Measurements from ENCODE around the gene CRYGB. TPM values are rescaled to one million over a fixed set of nuclear protein-coding genes. Genes with fewer than 3 reads are reported as not detected.

Gene CRYGB
- total and polyA plus RNA-seq, 10 of the 15 experiments (the other 5 are each of a cell fraction or from before 2014, with no cell fraction given), result not detected

DNA sequence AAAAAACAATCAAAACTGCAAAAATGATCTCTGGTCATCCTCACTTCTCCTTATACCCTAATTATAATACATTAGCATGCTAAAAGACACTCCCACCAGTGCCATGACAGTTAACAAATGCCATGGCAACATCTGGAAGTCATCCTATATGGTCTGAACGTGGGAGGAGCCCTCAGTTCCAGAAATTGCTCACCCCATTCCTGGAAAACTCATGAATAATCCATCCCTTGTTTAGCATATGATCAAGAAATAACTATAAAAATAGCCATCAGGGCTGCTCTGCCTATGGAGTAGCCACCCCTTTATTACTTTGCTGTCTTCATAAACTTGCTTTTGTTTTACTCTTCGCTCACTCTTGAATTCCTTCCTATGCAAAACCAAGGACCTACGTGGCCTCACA, 49.6 kb upstream of the CRYGB start (continued):
- TF ChIP-seq SKIL (IDR thresholded peaks at IDR 0.05; ENCODE audit: low read depth, poor library complexity, severe bottlenecking) (no peak), SIX5 (IDR thresholded peaks at IDR 0.05; ENCODE audit: low read depth, low read length, severe bottlenecking) (no peak)

DNA sequence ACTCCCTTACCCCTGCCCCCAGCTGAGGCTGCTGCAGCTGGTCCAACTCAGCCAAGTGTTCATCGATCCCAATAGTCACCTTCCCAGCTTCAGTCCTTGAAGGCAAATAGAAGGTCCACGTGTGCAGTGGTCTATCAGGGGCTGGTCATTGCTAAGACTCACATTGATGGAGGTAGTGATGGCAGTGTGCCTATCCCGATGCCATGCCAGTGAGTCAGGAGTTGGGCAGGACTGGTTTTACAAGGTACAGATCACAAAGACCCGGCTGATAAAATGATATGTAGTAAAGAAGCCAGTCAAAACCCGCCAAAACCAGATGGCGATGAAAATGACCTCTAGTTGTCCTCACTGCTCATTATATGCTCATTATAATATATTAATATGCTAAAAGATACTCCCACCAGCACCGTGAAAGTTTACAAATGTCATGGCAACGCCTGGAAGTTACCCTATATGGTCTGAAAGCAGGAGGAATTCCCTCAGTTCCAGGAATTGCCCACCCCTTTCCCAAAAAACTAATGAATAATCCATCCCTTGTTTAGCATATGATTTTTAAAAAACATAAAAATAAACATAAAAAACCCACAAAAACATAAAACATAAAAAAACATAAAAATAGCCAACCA, 46.8 kb upstream of the CRYGB start:
- Histone ChIP-seq H3K9ac (ENCODE audit: control insufficient read depth, insufficient read depth, low read length) (no peak overlapping the region), H3K4me3 (no peak overlapping the region), H4K20me1 (ENCODE audit: control insufficient read depth, insufficient read depth) (no peaks in the 10 kb centered on the region), H3K79me2 (ENCODE audit: control insufficient read depth, insufficient read depth, low read length) (no peaks in the 10 kb centered on the region), H2AFZ (ENCODE audit: control insufficient read depth, low read depth, low read length) (no peak overlapping the region), H3K9me3 (replicated peaks; ENCODE audit: control insufficient read depth, insufficient read depth, low read length) (no peaks in the 10 kb centered on the region), H3K36me3 (ENCODE audit: control insufficient read depth in 2 of 2, insufficient read depth in 2 of 2, low read length in 1 of 2) (no peaks in the 10 kb centered on the region), H3K27me3 (replicated peaks in 1 of 2; ENCODE audit: control insufficient read depth in 2 of 2, insufficient read depth in 2 of 2, low read length in 1 of 2) (no peaks in the 10 kb centered on the region), H3K4me2 (ENCODE audit: control insufficient read depth, insufficient read depth) (no peak overlapping the region), H3K4me1 (ENCODE audit: control insufficient read depth, insufficient read depth, low read length) (no peaks in the 10 kb centered on the region), H3K27ac (ENCODE audit: control insufficient read depth, insufficient read depth) (no peak overlapping the region)
- WGBS (ENCODE audit: insufficient coverage, insufficient replicate concordance, low lambda C conversion rate, missing lambda C conversion rate), result 42% methylated on average over 8 of the region's 8 CpGs
- BruUV-seq (replicated peaks), result no TSS peak
- in situ Hi-C loops (cut with MboI) (loop anchor here (25.0 kb wide), 1 partner anchor 1020 kb away; no protein-coding TSS in a partner anchor), intact Hi-C loops (cut with micrococcal nuclease; ENCODE audit: unreplicated experiment) (no loop called here)
- ChIA-PET RAD21 (ENCODE audit: unreplicated experiment) (no interaction called here), SMC1A (ENCODE audit: uncharacterized antibody, unreplicated experiment) (no interaction called here), POLR2A (interaction anchor here (0.6 to 0.9 kb wide), 2 partner anchors 14 to 145 kb away, joined by 3 read pairs; no protein-coding TSS in a partner anchor), CTCF (interaction anchor here (1.9 kb wide), 1 partner anchor 17 kb away, joined by 6 read pairs; no protein-coding TSS in a partner anchor)
- no peak for DNase-seq (ENCODE audit: low read depth, low spot score)
- no peak for TF ChIP-seq BACH1 (IDR thresholded peaks at IDR 0.05; ENCODE audit: borderline replicate concordance)
- TF ChIP-seq, protein P1, sequence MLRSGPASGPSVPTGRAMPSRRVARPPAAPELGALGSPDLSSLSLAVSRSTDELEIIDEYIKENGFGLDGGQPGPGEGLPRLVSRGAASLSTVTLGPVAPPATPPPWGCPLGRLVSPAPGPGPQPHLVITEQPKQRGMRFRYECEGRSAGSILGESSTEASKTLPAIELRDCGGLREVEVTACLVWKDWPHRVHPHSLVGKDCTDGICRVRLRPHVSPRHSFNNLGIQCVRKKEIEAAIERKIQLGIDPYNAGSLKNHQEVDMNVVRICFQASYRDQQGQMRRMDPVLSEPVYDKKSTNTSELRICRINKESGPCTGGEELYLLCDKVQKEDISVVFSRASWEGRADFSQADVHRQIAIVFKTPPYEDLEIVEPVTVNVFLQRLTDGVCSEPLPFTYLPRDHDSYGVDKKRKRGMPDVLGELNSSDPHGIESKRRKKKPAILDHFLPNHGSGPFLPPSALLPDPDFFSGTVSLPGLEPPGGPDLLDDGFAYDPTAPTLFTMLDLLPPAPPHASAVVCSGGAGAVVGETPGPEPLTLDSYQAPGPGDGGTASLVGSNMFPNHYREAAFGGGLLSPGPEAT (IDR thresholded peaks at IDR 0.05; ENCODE audit: low read depth), result no peak
- no peak for TF ChIP-seq RAD21 (IDR thresholded peaks at IDR 0.05; ENCODE audit: insufficient read depth, low read depth, low read length)
- TF ChIP-seq TCF12 (IDR thresholded peaks at IDR 0.05; ENCODE audit: low read depth, low read length), result no peak
- no peak for ATAC-seq
- no peak for FAIRE-seq
